BLaER1 treated with 17β-estradiol and CSF1 and Interleukin-3, amounts not matched to agents 10 nM and 100 nM (cell line): ENCODE measurements around the gene PALM3.

Experiments used
- H3K27ac ChIP-seq, 11 experiments: shearing (Covaris generic); formaldehyde crosslinking; 2 replicates each; pipeline ENCODE4 v1.8.1; 2022
- H3K27me3 ChIP-seq, 11 experiments: shearing (Covaris generic); formaldehyde crosslinking; 2 replicates each; pipeline ENCODE4 v1.8.1; 2022
- H3K36me3 ChIP-seq, 11 experiments: shearing (Covaris generic); formaldehyde crosslinking; 2 replicates each; pipeline ENCODE4 v1.8.1; 2022
- H3K4me1 ChIP-seq, 10 experiments: shearing (Covaris generic); formaldehyde crosslinking; 2 replicates each; pipeline ENCODE4 v1.8.1; 2022
- H3K4me2 ChIP-seq, 11 experiments: shearing (Covaris generic); formaldehyde crosslinking; 2 replicates each; pipeline ENCODE4 v1.8.1; 2022
- H3K4me3 ChIP-seq, 10 experiments: shearing (Covaris generic); formaldehyde crosslinking; 2 replicates each; pipeline ENCODE4 v1.8.1; 2022
- H3K9ac ChIP-seq, 11 experiments: shearing (Covaris generic); formaldehyde crosslinking; 2 replicates each; pipeline ENCODE4 v1.8.1; 2022
- H3K9me3 ChIP-seq, 11 experiments: shearing (Covaris generic); formaldehyde crosslinking; replicated peaks in 1 of 11; 2 replicates each; pipeline ENCODE4 v1.8.1; 2022
- H4K20me1 ChIP-seq, 11 experiments: shearing (Covaris generic); formaldehyde crosslinking; 2 replicates each; pipeline ENCODE4 v1.8.1; 2022
- Cebpa-rat ChIP-seq, 11 experiments: shearing (Covaris generic); IDR thresholded peaks; 2 replicates each; pipeline ENCODE4 v1.8.1; 2022

PALM3 gene

GRCh38 chr19:14102102-14102696 is 40.3 kb upstream of the PALM3 start:
- peaks cover 0 to 11% (median 0%) of the 10 kb centered on the region in 10 experiments; a peak in 4 of 20 replicates for H3K4me1 ChIP-seq
- peaks cover 52 to 99% (median 96%) of the 10 kb centered on the region in 11 experiments for H3K36me3 ChIP-seq
- no peaks in the 10 kb centered on the region for H3K27me3 ChIP-seq
- peaks cover 0 to 42% (median 5%) of the 10 kb centered on the region in 11 experiments; a peak in 12 of 22 replicates for H4K20me1 ChIP-seq
- no peak overlapping the region for H3K4me2 ChIP-seq
- no peak for TF ChIP-seq Cebpa-rat (IDR thresholded peaks at IDR 0.05)
- H3K4me3 ChIP-seq = no peak overlapping the region
- H3K9ac ChIP-seq = peak overlapping the region in 5 of 11 experiments; percentile 4 to 21 (median 9); a peak in 1 of 22 replicates
- H3K27ac ChIP-seq = peak overlapping the region in 1 of 11 experiments; percentile 23; a peak in 1 of 22 replicates
- H3K9me3 ChIP-seq = no peaks in the 10 kb centered on the region

GRCh38 chr19:14101003-14101545 is 39.2 kb upstream of the PALM3 start:
- Histone ChIP-seq H3K4me1 (peaks cover 0 to 11% (median 0%) of the 10 kb centered on the region in 10 experiments; a peak in 4 of 20 replicates), H3K9me3 (no peaks in the 10 kb centered on the region), H3K36me3 (peaks cover 53 to 100% (median 97%) of the 10 kb centered on the region in 11 experiments), H3K4me3 (no peak overlapping the region), H3K27me3 (no peaks in the 10 kb centered on the region), H3K9ac (no peak overlapping the region), H3K4me2 (no peak overlapping the region), H4K20me1 (peaks cover 0 to 32% (median 4%) of the 10 kb centered on the region in 11 experiments; a peak in 7 of 22 replicates), H3K27ac (no peak overlapping the region)
- no peak for TF ChIP-seq Cebpa-rat (IDR thresholded peaks at IDR 0.05)

- Histone ChIP-seq H3K9me3 (peaks cover 11 to 21% (median 15%) of the 10 kb centered on the region in 11 experiments), H3K9ac (no peak overlapping the region), H3K4me1 (peaks cover 0 to 3% (median 0%) of the 10 kb centered on the region in 10 experiments; a peak in 3 of 20 replicates)
These were observed 35.8 kb upstream of the PALM3 start for GRCh38 chr19:14097532-14098151.

GRCh38 chr19:14096272-14096992 is 34.6 kb upstream of the PALM3 start:
- Histone ChIP-seq H3K4me3 (no peak overlapping the region), H3K4me2 (no peak overlapping the region), H3K9ac (no peak overlapping the region), H3K4me1 (peaks cover 7 to 12% (median 8%) of the 10 kb centered on the region in 10 experiments; a peak in 18 of 20 replicates), H3K27me3 (no peaks in the 10 kb centered on the region), H3K36me3 (peaks cover 27 to 84% (median 75%) of the 10 kb centered on the region in 11 experiments), H4K20me1 (peaks cover 0 to 9% (median 0%) of the 10 kb centered on the region in 11 experiments; a peak in 3 of 22 replicates), H3K27ac (no peak overlapping the region), H3K9me3 (peaks cover 11 to 21% (median 15%) of the 10 kb centered on the region in 11 experiments)
- TF ChIP-seq Cebpa-rat (IDR thresholded peaks at IDR 0.05) = no peak

More at GRCh38 chr19:14097532-14098151, 35.8 kb upstream of the PALM3 start:
- H3K4me3 ChIP-seq = no peak overlapping the region
- no peak overlapping the region for H3K27ac ChIP-seq
- TF ChIP-seq Cebpa-rat (IDR thresholded peaks at IDR 0.05) = no peak
- H4K20me1 ChIP-seq = peaks cover 0 to 15% (median 0%) of the 10 kb centered on the region in 11 experiments; a peak in 5 of 22 replicates
- no peak overlapping the region for H3K4me2 ChIP-seq
- peaks cover 35 to 97% (median 87%) of the 10 kb centered on the region in 11 experiments for H3K36me3 ChIP-seq
- H3K27me3 ChIP-seq = no peaks in the 10 kb centered on the region

GRCh38 chr19:14094854-14095253 is 33.0 kb upstream of the PALM3 start:
- H3K4me3 ChIP-seq = no peak overlapping the region
- no peak overlapping the region for H3K27ac ChIP-seq

GRCh38 chr19:14093117-14093823 is 31.4 kb upstream of the PALM3 start:
- Histone ChIP-seq H3K4me3 (peak overlapping the region in 5 of 10 experiments; percentile 1 to 44 (median 12); a peak in 5 of 20 replicates), H3K27ac (no peak overlapping the region), H4K20me1 (peaks cover 9 to 25% (median 14%) of the 10 kb centered on the region in 11 experiments; a peak in 19 of 22 replicates), H3K4me1 (peaks cover 17 to 23% (median 21%) of the 10 kb centered on the region in 10 experiments), H3K27me3 (no peaks in the 10 kb centered on the region), H3K9ac (no peak overlapping the region), H3K4me2 (no peak overlapping the region), H3K9me3 (peaks cover 11 to 21% (median 15%) of the 10 kb centered on the region in 11 experiments), H3K36me3 (peaks cover 24 to 62% (median 52%) of the 10 kb centered on the region in 11 experiments)
- TF ChIP-seq Cebpa-rat (IDR thresholded peaks at IDR 0.05) = no peak

More at GRCh38 chr19:14094854-14095253, 33.0 kb upstream of the PALM3 start:
- peaks cover 7 to 12% (median 8%) of the 10 kb centered on the region in 10 experiments; a peak in 18 of 20 replicates for H3K4me1 ChIP-seq
- H3K27me3 ChIP-seq = no peaks in the 10 kb centered on the region
- H4K20me1 ChIP-seq = peaks cover 0 to 9% (median 0%) of the 10 kb centered on the region in 11 experiments; a peak in 2 of 22 replicates
- no peak for TF ChIP-seq Cebpa-rat (IDR thresholded peaks at IDR 0.05)
- no peak overlapping the region for H3K4me2 ChIP-seq
- peaks cover 11 to 21% (median 15%) of the 10 kb centered on the region in 11 experiments for H3K9me3 ChIP-seq
- H3K36me3 ChIP-seq = peaks cover 16 to 69% (median 59%) of the 10 kb centered on the region in 11 experiments
- H3K9ac ChIP-seq = no peak overlapping the region

- Histone ChIP-seq H4K20me1 (peaks cover 9 to 28% (median 20%) of the 10 kb centered on the region in 11 experiments; a peak in 19 of 22 replicates), H3K4me3 (peak overlapping the region; percentile 68 to 88 (median 79)), H3K4me1 (peaks cover 22 to 34% (median 26%) of the 10 kb centered on the region in 10 experiments), H3K27me3 (no peaks in the 10 kb centered on the region), H3K9ac (peak overlapping the region; percentile 77 to 92 (median 86)), H3K4me2 (peak overlapping the region; percentile 87 to 97 (median 95)), H3K36me3 (peaks cover 35 to 62% (median 52%) of the 10 kb centered on the region in 11 experiments), H3K9me3 (peaks cover 11 to 21% (median 15%) of the 10 kb centered on the region in 11 experiments), H3K27ac (peak overlapping the region; percentile 77 to 91 (median 86))
- TF ChIP-seq Cebpa-rat (IDR thresholded peaks at IDR 0.05) = no peak
These were observed 30.1 kb upstream of the PALM3 start for GRCh38 chr19:14091813-14092462.
